DND-41 (cell line): ENCODE measurements around the gene FBXO47.

Source experiments
- CTCF ChIP-seq: IDR thresholded peaks from 2 replicates; pipeline ENCODE4 v1.5.1; 2012; ENCODE audit warnings: borderline replicate concordance, low read length, moderate library complexity, mild to moderate bottlenecking; ENCODE audit not compliant: poor library complexity, severe bottlenecking; ENCODE audit errors: extremely low read depth
- EZH2 ChIP-seq: IDR thresholded peaks from 3 replicates; pipeline ENCODE4 v1.6.1; 2012; ENCODE audit warnings: borderline replicate concordance, low read depth, mild to moderate bottlenecking, moderate library complexity, low read length, inconsistent platforms; ENCODE audit not compliant: severe bottlenecking

GRCh38 chr17:38961413-38961812 is 5.8 kb downstream of the FBXO47 start:
- TF ChIP-seq CTCF (no peak), EZH2 (no peak)
